Type B pancreatic cell (in vitro differentiated cells): ENCODE data around the gene RNFT1. TPM values are rescaled to one million over a fixed set of nuclear protein-coding genes. Genes with fewer than 3 reads are reported as not detected.
"Not testable (repeated sequence)": the region's sequence is repeated elsewhere in the genome, so short reads cannot be mapped to it uniquely, and the experiment has no call there.

Source experiments
- DNase-seq: peaks from one replicate; pipeline ENCODE4 v3.0.0; 2021; ENCODE audit warnings: mixed read lengths; ENCODE audit not compliant: unreplicated experiment; ENCODE audit errors: extremely low spot score
- H3K27ac Mint-ChIP-seq: 2 replicates; pipeline ENCODE4 v1.8.0; 2021; ENCODE audit warnings: mild to moderate bottlenecking, mixed read lengths
- H3K27me3 Mint-ChIP-seq: 2 replicates; pipeline ENCODE4 v1.8.0; 2021; ENCODE audit warnings: mixed read lengths
- H3K36me3 Mint-ChIP-seq: 2 replicates; pipeline ENCODE4 v1.8.0; 2021; ENCODE audit warnings: mixed read lengths
- H3K4me1 Mint-ChIP-seq: one replicate; pipeline ENCODE4 v1.8.0; 2021; ENCODE audit warnings: mixed read lengths; ENCODE audit not compliant: unreplicated experiment
- H3K4me3 Mint-ChIP-seq: 2 replicates; pipeline ENCODE4 v1.8.0; 2021; ENCODE audit warnings: mild to moderate bottlenecking, mixed read lengths
- H3K9me3 Mint-ChIP-seq: 2 replicates; pipeline ENCODE4 v1.8.0; 2021; ENCODE audit warnings: mixed read lengths
- total RNA-seq: library from RNA; stranded (reverse); gene quantifications from 2 replicates; pipeline ENCODE4 v1.2.1, GENCODE V29; 2021; ENCODE audit warnings: low replicate concordance
- TF ChIP-seq, protein P1 (sequence below): fragments of 200-600 bp; sonication (generic); conservative IDR thresholded peaks from 2 replicates; pipeline ENCODE4 v1.5.0; 2021; ENCODE audit warnings: antibody characterized with exemption, mild to moderate bottlenecking

The RNFT1 gene
- total RNA-seq, 1 donor from 2014 or later: 27.4 TPM

DNA sequence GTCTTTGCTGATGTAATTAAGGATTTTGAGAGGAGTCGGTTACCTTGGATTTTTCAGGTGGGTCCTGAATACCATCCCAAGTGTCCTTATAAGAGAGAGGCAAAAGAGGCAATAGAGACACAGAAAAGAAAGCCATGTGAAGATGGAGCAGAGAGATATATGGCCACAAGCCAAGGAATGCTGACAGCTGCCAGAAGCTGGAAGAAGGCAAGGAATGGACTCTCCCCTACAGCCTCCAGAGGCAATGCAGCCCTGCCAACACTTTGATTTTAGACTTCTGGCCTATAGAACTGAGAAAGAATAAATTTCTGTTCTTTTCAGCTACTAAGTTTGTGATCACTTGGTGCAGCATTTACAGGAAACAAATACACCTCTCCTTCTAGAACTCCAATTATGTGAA, 8.2 kb upstream of the RNFT1 start:
- Mint-ChIP-seq H3K36me3 (no peaks in the 10 kb centered on the region), H3K4me1 (no peaks in the 10 kb centered on the region), H3K4me3 (no peak overlapping the region), H3K9me3 (no peaks in the 10 kb centered on the region), H3K27ac (no peak overlapping the region), H3K27me3 (peaks cover 4% of the 10 kb centered on the region)
- DNase-seq: no peak
- TF ChIP-seq, protein P1, sequence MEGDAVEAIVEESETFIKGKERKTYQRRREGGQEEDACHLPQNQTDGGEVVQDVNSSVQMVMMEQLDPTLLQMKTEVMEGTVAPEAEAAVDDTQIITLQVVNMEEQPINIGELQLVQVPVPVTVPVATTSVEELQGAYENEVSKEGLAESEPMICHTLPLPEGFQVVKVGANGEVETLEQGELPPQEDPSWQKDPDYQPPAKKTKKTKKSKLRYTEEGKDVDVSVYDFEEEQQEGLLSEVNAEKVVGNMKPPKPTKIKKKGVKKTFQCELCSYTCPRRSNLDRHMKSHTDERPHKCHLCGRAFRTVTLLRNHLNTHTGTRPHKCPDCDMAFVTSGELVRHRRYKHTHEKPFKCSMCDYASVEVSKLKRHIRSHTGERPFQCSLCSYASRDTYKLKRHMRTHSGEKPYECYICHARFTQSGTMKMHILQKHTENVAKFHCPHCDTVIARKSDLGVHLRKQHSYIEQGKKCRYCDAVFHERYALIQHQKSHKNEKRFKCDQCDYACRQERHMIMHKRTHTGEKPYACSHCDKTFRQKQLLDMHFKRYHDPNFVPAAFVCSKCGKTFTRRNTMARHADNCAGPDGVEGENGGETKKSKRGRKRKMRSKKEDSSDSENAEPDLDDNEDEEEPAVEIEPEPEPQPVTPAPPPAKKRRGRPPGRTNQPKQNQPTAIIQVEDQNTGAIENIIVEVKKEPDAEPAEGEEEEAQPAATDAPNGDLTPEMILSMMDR: no peak

DNA sequence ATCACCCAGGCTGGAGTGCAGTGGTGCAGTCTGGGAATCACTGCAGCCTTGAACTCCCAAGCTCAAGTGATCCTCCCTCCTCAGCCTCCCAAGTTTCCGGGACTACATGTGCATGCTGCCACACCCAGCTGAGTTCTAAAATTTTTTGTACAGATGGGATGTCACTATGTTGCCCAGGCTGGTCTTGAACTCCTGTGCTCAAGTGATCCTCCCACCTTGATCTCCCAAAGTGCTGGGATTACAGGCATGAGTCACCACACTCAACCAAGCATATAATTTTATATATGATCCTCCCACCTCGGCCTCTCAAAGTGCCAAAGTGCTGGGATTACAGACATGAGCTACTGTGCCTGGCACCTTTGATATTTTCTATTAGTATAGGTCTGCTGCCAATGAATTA, 7.2 kb upstream of the RNFT1 start:
- H3K36me3 Mint-ChIP-seq, H3K27me3 Mint-ChIP-seq, H3K4me1 Mint-ChIP-seq, H3K4me3 Mint-ChIP-seq, DNase-seq, H3K9me3 Mint-ChIP-seq, H3K27ac Mint-ChIP-seq: not testable (repeated sequence)

DNA sequence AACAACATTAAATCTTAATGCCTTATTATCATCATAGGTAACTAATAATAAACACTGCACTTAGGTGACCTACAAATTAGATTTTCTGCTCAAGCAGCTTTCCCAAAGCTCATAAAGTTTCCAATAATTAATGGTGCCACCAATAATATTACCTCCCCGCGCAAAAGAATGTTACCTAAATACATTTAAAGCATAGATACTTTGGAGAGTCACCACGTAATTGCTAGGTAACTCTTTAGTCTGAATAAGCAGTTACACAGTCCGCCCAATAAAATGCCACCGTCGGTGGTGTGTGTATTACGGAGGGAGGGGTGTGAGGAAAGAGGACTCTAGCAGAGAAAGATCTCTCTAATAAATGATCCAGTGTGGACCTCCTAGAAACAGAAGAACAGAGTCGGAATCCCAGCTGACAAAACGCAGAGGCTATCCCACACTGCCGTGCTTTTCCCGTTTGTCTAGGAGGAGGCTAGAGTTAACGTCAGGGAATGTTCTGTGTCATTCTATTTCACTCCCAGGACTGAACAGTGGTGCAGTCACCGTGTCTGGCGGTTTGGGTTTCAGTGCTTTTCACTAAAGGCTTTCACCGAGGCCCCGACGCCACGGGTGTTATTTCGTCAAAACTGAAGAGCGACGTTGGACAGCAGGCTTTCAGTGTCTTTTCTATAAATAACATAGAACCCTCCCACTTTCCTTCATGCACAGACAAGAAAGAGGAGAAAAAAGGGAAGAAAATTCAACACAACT, 630 bp downstream of the RNFT1 start:
- Mint-ChIP-seq H3K4me3 (peak overlapping the region; percentile 90), H3K4me1 (peaks cover 16% of the 10 kb centered on the region), H3K36me3 (peaks cover 7% of the 10 kb centered on the region), H3K27ac (peak overlapping the region; percentile 91), H3K9me3 (no peaks in the 10 kb centered on the region), H3K27me3 (peaks cover 5% of the 10 kb centered on the region)
- TF ChIP-seq, protein P1: no peak
- DNase-seq: no peak

DNA sequence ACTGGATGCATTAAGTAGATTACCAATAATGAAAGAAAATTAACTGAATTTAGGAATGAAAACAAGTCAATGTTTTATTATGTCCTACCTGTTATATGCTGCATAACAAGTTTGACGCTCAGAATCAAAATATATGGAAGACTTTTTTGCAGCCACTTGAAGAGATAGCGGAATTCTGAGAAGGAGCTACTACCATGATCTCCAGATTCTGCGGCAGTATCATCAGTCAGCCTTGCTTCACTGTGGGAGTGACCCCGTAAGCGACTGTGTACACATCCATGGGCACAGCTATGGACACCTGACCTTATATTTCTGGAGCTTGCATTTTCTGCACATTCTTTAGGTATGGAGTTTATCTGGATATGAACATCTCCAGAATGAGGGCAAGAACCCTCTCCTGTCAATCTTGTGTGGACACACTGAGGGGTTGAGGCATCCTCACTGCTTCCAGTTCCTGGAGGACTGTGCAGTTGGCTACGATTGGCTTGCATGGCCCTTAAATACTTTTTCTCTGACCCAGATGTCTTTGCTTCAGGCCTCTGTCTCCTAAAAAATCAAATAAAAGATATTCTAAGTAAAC, 1.7 kb downstream of the RNFT1 start:
- Mint-ChIP-seq H3K9me3 (no peaks in the 10 kb centered on the region), H3K27me3 (peaks cover under 1% of the 10 kb centered on the region), H3K36me3 (peaks cover 10% of the 10 kb centered on the region), H3K27ac (no peak overlapping the region), H3K4me1 (peaks cover 16% of the 10 kb centered on the region), H3K4me3 (peak overlapping the region; percentile 90)
- DNase-seq: no peak
- TF ChIP-seq, protein P1: no peak

DNA sequence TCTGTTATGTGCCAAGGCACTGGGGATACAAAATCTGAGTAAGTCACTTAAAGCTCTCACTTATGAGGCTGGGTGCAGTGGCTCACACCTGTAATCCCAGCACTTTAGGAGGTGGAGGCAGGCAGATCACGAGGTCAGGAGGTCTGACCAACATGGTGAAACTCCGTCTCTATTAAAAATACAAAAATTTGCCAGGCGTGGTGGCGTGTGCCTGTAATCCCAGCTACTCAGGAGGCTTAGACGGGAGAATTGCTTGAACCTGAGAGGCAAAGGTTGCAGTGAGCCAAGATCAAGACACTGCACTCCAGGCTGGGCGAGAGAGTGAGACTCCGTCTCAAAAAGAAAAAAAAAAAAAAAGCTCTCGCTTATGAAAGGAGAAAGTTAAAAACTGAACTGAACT, 5.0 kb downstream of the RNFT1 start:
- H3K4me1 Mint-ChIP-seq: peaks cover 12% of the 10 kb centered on the region
- DNase-seq, H3K9me3 Mint-ChIP-seq, H3K27me3 Mint-ChIP-seq, H3K4me3 Mint-ChIP-seq, H3K27ac Mint-ChIP-seq: not testable (repeated sequence)
- H3K36me3 Mint-ChIP-seq: peaks cover 18% of the 10 kb centered on the region

DNA sequence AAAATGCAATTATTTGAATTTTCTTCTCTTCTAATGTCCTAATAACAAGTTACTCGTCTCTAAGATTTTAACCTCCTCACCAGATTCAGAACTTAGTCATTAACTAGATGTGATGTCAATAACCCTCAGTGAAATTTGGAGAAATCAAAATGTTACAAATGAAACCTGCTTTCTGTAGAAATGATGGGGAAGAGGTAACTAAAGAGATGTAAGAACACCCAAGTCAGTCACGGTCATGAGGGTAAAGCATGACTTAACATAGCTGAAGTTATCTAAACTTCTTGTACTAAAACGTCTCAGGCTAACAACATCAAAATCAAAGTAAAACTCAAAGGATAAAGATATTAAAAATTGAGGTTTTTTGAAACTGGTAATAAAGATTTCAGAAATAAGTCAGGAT, 9.7 kb downstream of the RNFT1 start:
- DNase-seq: no peak
- TF ChIP-seq, protein P1: no peak
- H3K9me3 Mint-ChIP-seq: no peaks in the 10 kb centered on the region
- peaks cover 21% of the 10 kb centered on the region for H3K36me3 Mint-ChIP-seq
- no peaks in the 10 kb centered on the region for H3K4me1 Mint-ChIP-seq
- no peaks in the 10 kb centered on the region for H3K27me3 Mint-ChIP-seq
- H3K4me3 Mint-ChIP-seq: no peak overlapping the region
- no peak overlapping the region for H3K27ac Mint-ChIP-seq
